GM12878 (cell line): Measurements from ENCODE around the gene HIVEP2. TPM values are rescaled to one million over a fixed set of nuclear protein-coding genes. Genes with fewer than 3 reads are reported as not detected.

Experiments
- ATAC-seq: fragments of 200-7000 bp; cut with Tn5 transposase; 3 replicates; pipeline ENCODE4 v1.9.1; 2020; ENCODE audit warnings: mild to moderate bottlenecking, moderate library complexity
- BruUV-seq: library from RNA; stranded (reverse); fragments of 400-500 nt; replicated peaks from 2 replicates; lab custom pipeline; 2021; lab: Mats Ljungman, UMichigan
- CTCF ChIA-PET: fragments of 300-600 bp; sonication (Branson Sonifier 250); formaldehyde crosslinking; extraction: SDS; loops from one replicate; lab custom pipeline; 2021; ENCODE audit warnings: inconsistent platforms; lab: Yijun Ruan, JAX
- POLR2A ChIA-PET: fragments of 350-600 bp; formaldehyde crosslinking; extraction: SDS; loops from one replicate; lab custom pipeline; 2021; ENCODE audit warnings: inconsistent platforms; lab: Charles Lee
- RAD21 ChIA-PET: fragments of 300-600 bp; sonication (Branson Sonifier 250); formaldehyde crosslinking; loops from one replicate; lab custom pipeline; 2023; ENCODE audit warnings: antibody characterized with exemption; ENCODE audit not compliant: unreplicated experiment; lab: Charles Lee
- SMC1A ChIA-PET: fragments of 300-600 bp; sonication (Branson Sonifier 250); formaldehyde crosslinking; loops from one replicate; lab custom pipeline; 2023; ENCODE audit not compliant: unreplicated experiment, uncharacterized antibody; lab: Charles Lee
- DNase-seq: peaks from one replicate; pipeline ENCODE4 v3.0.0-alpha.2; 2011; ENCODE audit warnings: low read depth, low spot score
- FAIRE-seq: peaks from 3 replicates; lab custom pipeline; 2011; peaks lifted over from hg19 to GRCh38; lab: Jason Lieb, UNC
- H2AFZ ChIP-seq: 2 replicates; pipeline ENCODE4 v1.6.0; 2011; ENCODE audit warnings: low read depth, low read length, control low read depth; ENCODE audit not compliant: control insufficient read depth
- H3K27ac ChIP-seq: 2 replicates; pipeline ENCODE4 v1.5.1; 2011; ENCODE audit warnings: control low read depth; ENCODE audit not compliant: control insufficient read depth, insufficient read depth
- H3K27me3 ChIP-seq, 2 experiments: replicated peaks in 1 of 2; 2 replicates each; pipeline versions ENCODE4 v1.6.0 to v1.6.1; 2011; ENCODE audit warnings: low read length in 1 of 2; ENCODE audit not compliant: control insufficient read depth in 2 of 2, insufficient read depth in 2 of 2
- H3K36me3 ChIP-seq, 2 experiments: 2 replicates each; pipeline ENCODE4 v1.5.1; 2011; ENCODE audit warnings: low read length in 1 of 2; ENCODE audit not compliant: control insufficient read depth in 2 of 2, insufficient read depth in 2 of 2
- H3K4me1 ChIP-seq: 2 replicates; pipeline ENCODE4 v1.6.1; 2011; ENCODE audit warnings: mild to moderate bottlenecking, low read length, moderate library complexity, mixed read lengths; ENCODE audit not compliant: control insufficient read depth, insufficient read depth
- H3K4me2 ChIP-seq: 2 replicates; pipeline ENCODE4 v1.6.0; 2011; ENCODE audit warnings: control low read depth; ENCODE audit not compliant: control insufficient read depth, insufficient read depth
- H3K4me3 ChIP-seq: fragments of 200-600 bp; sonication (generic); 2 replicates; pipeline ENCODE4 v1.5.1; 2016
- H3K79me2 ChIP-seq: 2 replicates; pipeline ENCODE4 v1.6.0; 2011; ENCODE audit warnings: low read length; ENCODE audit not compliant: control insufficient read depth, insufficient read depth
- H3K9ac ChIP-seq: 2 replicates; pipeline ENCODE4 v1.8.0; 2011; ENCODE audit warnings: low read length, control low read depth, mixed read lengths; ENCODE audit not compliant: control insufficient read depth, insufficient read depth
- H3K9me3 ChIP-seq: replicated peaks from 3 replicates; pipeline ENCODE4 v1.5.1; 2011; ENCODE audit warnings: mild to moderate bottlenecking, low read length; ENCODE audit not compliant: control insufficient read depth, insufficient read depth
- H4K20me1 ChIP-seq: 2 replicates; pipeline ENCODE4 v1.6.0; 2011; ENCODE audit not compliant: control insufficient read depth, insufficient read depth
- CBX5 ChIP-seq: sonication (generic); IDR thresholded peaks from 2 replicates; pipeline ENCODE4 v1.6.1; 2016; ENCODE audit warnings: low read depth, moderate library complexity, mild to moderate bottlenecking, inconsistent platforms
- GABPA ChIP-seq: IDR thresholded peaks from 2 replicates; pipeline ENCODE4 v1.6.1; 2014; ENCODE audit warnings: antibody characterized with exemption, low read depth, mild to moderate bottlenecking, inconsistent platforms
- GATAD2B ChIP-seq: fragments of 450-650 bp; conservative IDR thresholded peaks from 2 replicates; pipeline ENCODE4 v1.6.1; 2017; ENCODE audit warnings: low read depth, mild to moderate bottlenecking, moderate library complexity
- KLF5 ChIP-seq: fragments of 450-650 bp; IDR thresholded peaks from 2 replicates; pipeline ENCODE4 v1.6.1; 2014; ENCODE audit warnings: mild to moderate bottlenecking; ENCODE audit not compliant: partially characterized antibody
- MXI1 ChIP-seq: fragments of 150-350 bp; IDR thresholded peaks from 2 replicates; pipeline ENCODE4 v1.6.1; 2011; ENCODE audit warnings: low read depth, mild to moderate bottlenecking, inconsistent platforms, low read length, improper control_type of control experiment
- SREBF1 ChIP-seq: IDR thresholded peaks from 2 replicates; pipeline ENCODE4 v1.6.1; 2012; ENCODE audit warnings: mild to moderate bottlenecking, low read length
- WGBS: methylation state at CpG from one replicate; pipeline ENCODE4 v1.1.6; 2016; ENCODE audit warnings: low lambda C conversion rate; ENCODE audit not compliant: insufficient replicate concordance, insufficient coverage; ENCODE audit errors: missing lambda C conversion rate; 5-methylcytosine and 5-hydroxymethylcytosine counted together
- in situ Hi-C: fragments of 300-500 bp; cut with MboI; formaldehyde crosslinking; loops from 9 replicates; pipeline ENCODE4 v1.14.3; 2018; ENCODE audit warnings: mixed read lengths
- intact Hi-C: fragments of 100-400 bp; cut with micrococcal nuclease; formaldehyde crosslinking; loops from one replicate; pipeline ENCODE4 v1.14.2; 2022; ENCODE audit not compliant: unreplicated experiment
- polyA plus RNA-seq, 11 experiments: library from polyadenylated mRNA; depleted of rRNA in 4 of 11; unstranded in 6 of 11; stranded (reverse) in 5 of 11; fragments of >200 nt; fragmentation: Nextera tagmentation in 4 of 11; fragmentation: Illumina TruSeq in 1 of 11; extraction: Ambion mirVana in 4 of 11; extraction: Trizol in 1 of 11; gene quantifications; 1 replicate in 1 of 11; 2 replicates in 10 of 11; pipeline versions ENCODE4 v1.2.1 to v1.2.3, GENCODE V29; 2011 to 2016; ENCODE audit warnings: inconsistent platforms in 2 of 11, missing spikeins in 2 of 11, low read depth in 1 of 11
- total RNA-seq, 4 experiments: library from RNA; depleted of rRNA in 3 of 4; stranded (reverse); fragments of >200 nt in 3 of 4; fragmentation: Illumina TruSeq in 1 of 4; extraction: Trizol in 1 of 4; gene quantifications; 2 replicates each; pipeline versions ENCODE4 v1.2.1 to v1.2.3, GENCODE V29; 2013 to 2021

Gene HIVEP2
- total and polyA plus RNA-seq, 10 of the 15 experiments (the other 5 are each of a cell fraction or from before 2014, with no cell fraction given), result 1.2 to 15.7 (median 10.2) TPM

DNA sequence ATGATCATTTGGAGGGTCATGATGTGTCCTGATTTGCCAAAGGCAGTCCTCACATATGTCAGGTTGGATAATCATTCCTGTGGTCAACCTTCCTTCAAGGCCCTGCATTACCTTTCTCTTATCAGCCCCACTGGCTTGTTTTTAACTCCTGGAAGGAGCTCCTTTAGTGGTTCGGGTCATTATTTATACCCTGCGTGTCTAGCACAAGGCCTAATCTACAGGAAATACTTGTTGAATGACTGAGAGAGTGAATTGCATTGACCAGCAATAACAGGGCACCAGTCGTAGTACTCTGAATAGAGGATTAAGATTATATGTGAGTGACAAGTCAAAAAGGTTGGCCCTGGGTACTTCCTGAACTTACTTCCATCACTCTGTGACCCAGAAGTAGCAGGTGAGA lies 4.5 kb downstream of the HIVEP2 start:
- intact Hi-C loops, result loop anchor here (5.0 to 10.0 kb wide), 2 partner anchors 38 to 484 kb away; no protein-coding TSS in a partner anchor
- Histone ChIP-seq H2AFZ (no peak overlapping the region), H4K20me1 (no peaks in the 10 kb centered on the region), H3K27ac (no peak overlapping the region), H3K9ac (no peak overlapping the region), H3K4me1 (peaks cover 15% of the 10 kb centered on the region), H3K4me2 (peak overlapping the region; percentile 78), H3K79me2 (peaks cover 96% of the 10 kb centered on the region), H3K9me3 (peaks cover 3% of the 10 kb centered on the region), H3K36me3 (0 out of 4 replicates have a peak, but pooled peaks cover 0 to 6% of the 10 kb centered on the region in 2 experiments), H3K4me3 (peak overlapping the region; percentile 18; the same call in 1 of the 2 replicates), H3K27me3 (no peaks in the 10 kb centered on the region)
- ChIA-PET RAD21 (interaction anchor here (1.0 to 6.8 kb wide), 9 partner anchors 9 to 91 kb away, joined by 3 to 51 read pairs (median 4); no protein-coding TSS in a partner anchor), SMC1A (interaction anchor here (0.5 to 11.3 kb wide), 11 partner anchors 9 to 185 kb away, joined by 3 to 75 read pairs (median 4); no protein-coding TSS in a partner anchor), CTCF (interaction anchor here (0.5 to 4.7 kb wide), 3 partner anchors 10 to 868 kb away, joined by 3 to 21 read pairs (median 8); no protein-coding TSS in a partner anchor), POLR2A (interaction anchor here (1.1 to 6.6 kb wide), 5 partner anchors 10 to 54 kb away, joined by 3 to 27 read pairs (median 3); no protein-coding TSS in a partner anchor)
- WGBS, result 94% methylated on average over 3 of the region's 3 CpGs
- in situ Hi-C loops, result loop anchor here (5.0 kb wide), 2 partner anchors 93 to 248 kb away; no protein-coding TSS in a partner anchor
- FAIRE-seq (no peak), ATAC-seq (no peak), DNase-seq (no peak)
- BruUV-seq, result no TSS peak
- TF ChIP-seq MXI1 (no peak), CBX5 (no peak), GATAD2B (no peak), SREBF1 (no peak), GABPA (no peak), KLF5 (no peak)
